Measurements from ENCODE around the gene BOD1.

BOD1 gene

DNA sequence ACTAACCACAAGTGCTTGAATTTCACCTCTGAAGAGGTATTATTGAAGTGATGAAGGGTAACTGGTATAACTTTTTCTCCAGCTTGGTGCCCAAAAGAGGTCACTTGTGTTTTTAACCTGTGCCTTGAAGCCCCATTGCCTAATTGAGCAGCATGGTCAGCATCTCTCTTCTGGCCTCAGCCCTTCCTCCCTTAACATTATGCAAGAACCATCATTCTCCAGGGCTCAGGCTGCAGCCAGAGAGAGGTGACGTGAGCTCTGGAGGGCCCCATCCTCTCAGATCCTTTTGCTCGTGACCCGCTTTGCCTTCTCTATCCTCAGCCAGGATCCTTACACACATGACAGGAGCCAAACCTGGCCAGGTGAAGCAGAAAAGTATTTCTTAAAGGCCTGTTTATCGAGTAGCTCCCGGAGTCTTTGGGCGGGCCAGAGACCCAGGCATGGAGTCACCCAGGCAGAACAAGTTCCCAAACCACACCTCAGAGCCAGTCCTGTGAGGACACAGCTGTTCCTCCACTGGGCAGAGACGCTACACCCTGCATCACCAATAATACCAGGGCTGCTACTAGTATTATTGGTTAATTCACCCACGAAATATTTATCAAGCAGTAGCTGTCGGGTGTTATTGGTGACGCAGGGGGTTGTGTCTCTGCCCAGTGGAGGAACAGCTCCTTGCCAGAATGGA lies 29.6 kb upstream of the BOD1 start:
- Histone ChIP-seq H3K9ac (ENCODE audit: insufficient read length, low read depth) (no peak overlapping the region), H3K4me3 (ENCODE audit: insufficient read length, low read depth) (no peak overlapping the region), H3K9me3 (ENCODE audit: insufficient read depth, low read length) (no peaks in the 10 kb centered on the region), H3K36me3 (ENCODE audit: insufficient read depth, insufficient read length, low read length) (no peaks in the 10 kb centered on the region), H3K27me3 (ENCODE audit: insufficient read depth, insufficient read length) (no peaks in the 10 kb centered on the region), H3K4me1 (ENCODE audit: insufficient read depth, insufficient read length) (peaks cover 14% of the 10 kb centered on the region)
- DNase-seq (ENCODE audit: low read depth, low spot score): no peak
- TF ChIP-seq SUZ12 (IDR thresholded peaks at IDR 0.05; ENCODE audit: extremely low read depth, insufficient read depth, insufficient read length) (no peak), YY1 (IDR thresholded peaks at IDR 0.05; ENCODE audit: insufficient read depth, insufficient read length) (no peak), ZNF274 (IDR thresholded peaks at IDR 0.05; ENCODE audit: low read depth, low read length) (no peak)

DNA sequence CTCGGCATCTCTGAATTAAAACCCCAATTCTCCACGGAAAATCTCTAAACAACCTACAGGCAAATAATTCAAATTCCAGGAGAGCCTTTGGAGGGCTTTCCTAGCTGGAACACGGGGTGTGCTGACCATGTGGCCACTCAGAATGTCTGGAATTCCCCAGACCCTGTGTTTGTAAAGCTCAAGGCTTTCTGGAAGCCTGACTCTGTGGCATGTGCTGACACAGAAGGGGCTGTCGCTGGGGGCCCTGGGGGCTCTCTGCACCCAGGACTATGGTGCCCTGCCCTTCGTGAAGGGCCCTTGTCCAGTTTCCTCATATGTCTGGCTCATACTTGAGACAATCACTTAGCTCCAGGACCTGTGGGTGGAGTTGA lies 29.0 kb upstream of the BOD1 start:
- no peak overlapping the region for H3K4me3 ChIP-seq (ENCODE audit: insufficient read length, low read depth)
- H3K4me1 ChIP-seq (ENCODE audit: insufficient read depth, insufficient read length): peaks cover 16% of the 10 kb centered on the region
- no peaks in the 10 kb centered on the region for H3K36me3 ChIP-seq (ENCODE audit: insufficient read depth, insufficient read length, low read length)
- H3K27me3 ChIP-seq (ENCODE audit: insufficient read depth, insufficient read length): no peaks in the 10 kb centered on the region
- DNase-seq (ENCODE audit: low read depth, low spot score): peak; percentile 44
- TF ChIP-seq SUZ12 (IDR thresholded peaks at IDR 0.05; ENCODE audit: extremely low read depth, insufficient read depth, insufficient read length) (no peak), ZNF274 (IDR thresholded peaks at IDR 0.05; ENCODE audit: low read depth, low read length) (no peak), YY1 (IDR thresholded peaks at IDR 0.05; ENCODE audit: insufficient read depth, insufficient read length) (no peak)
- no peak overlapping the region for H3K9ac ChIP-seq (ENCODE audit: insufficient read length, low read depth)
- no peaks in the 10 kb centered on the region for H3K9me3 ChIP-seq (ENCODE audit: insufficient read depth, low read length)

DNA sequence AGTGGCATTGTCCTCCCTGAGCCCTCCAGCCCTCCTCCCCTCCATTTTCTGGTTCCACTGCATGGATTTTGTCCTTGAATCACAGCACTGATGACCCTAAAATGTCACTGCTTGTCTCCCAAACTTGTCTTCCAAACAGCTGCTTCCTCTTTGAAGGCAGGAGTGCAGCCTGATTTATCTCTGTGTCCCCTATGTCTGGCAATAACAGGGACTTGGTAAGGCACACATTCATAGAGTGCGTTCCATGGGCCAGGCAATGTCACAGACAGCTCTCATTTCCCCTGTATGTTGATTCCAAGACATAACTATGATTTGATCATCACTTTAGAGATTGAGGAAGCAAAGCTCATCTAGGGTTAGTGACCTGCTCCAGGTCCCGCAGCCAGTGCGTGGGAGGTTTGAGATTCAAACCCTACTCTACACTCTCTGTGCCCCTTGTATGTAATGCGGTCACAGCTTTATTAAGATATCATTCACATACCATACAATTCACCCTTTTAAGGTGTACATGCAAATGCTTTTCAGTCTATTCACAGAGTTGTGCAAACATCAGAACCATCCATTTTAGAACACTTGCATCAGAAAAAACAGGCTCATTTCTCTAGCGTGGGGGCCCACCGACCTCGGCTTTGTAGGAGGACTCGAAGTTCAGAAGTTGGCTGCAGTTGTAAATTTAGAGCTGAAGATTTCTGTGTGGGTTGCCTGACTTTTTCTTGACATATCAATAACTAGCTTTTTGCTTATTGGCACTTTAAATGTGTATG lies 28.4 kb upstream of the BOD1 start:
- Histone ChIP-seq H3K9ac (ENCODE audit: insufficient read length, low read depth) (no peak overlapping the region), H3K4me1 (ENCODE audit: insufficient read depth, insufficient read length) (peaks cover 16% of the 10 kb centered on the region), H3K27me3 (ENCODE audit: insufficient read depth, insufficient read length) (no peaks in the 10 kb centered on the region), H3K9me3 (ENCODE audit: insufficient read depth, low read length) (no peaks in the 10 kb centered on the region), H3K4me3 (ENCODE audit: insufficient read length, low read depth) (no peak overlapping the region), H3K36me3 (ENCODE audit: insufficient read depth, insufficient read length, low read length) (no peaks in the 10 kb centered on the region)
- no peak for DNase-seq (ENCODE audit: low read depth, low spot score)
- no peak for TF ChIP-seq ZNF274 (IDR thresholded peaks at IDR 0.05; ENCODE audit: low read depth, low read length)
- no peak for TF ChIP-seq SUZ12 (IDR thresholded peaks at IDR 0.05; ENCODE audit: extremely low read depth, insufficient read depth, insufficient read length)
- no peak for TF ChIP-seq YY1 (IDR thresholded peaks at IDR 0.05; ENCODE audit: insufficient read depth, insufficient read length)

DNA sequence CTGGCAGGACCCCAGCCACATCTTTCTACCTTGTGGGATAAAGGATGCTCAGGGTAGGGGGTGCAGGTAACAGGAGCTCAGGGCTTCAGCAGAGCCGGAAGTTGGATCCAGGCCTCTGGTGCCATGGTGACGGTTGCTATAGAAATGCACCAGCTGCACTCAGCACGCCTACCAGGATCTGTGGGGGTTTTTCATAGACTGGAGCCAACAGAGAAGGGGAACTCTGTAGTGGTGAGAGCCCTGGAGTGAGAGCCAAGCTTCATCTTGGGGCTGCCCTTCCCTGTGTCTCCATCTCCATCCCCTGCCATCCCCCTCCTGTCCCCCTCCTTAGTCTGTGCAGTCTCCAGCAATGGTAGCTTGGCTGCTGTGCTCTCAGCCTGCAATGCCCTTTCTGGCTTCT lies 27.5 kb upstream of the BOD1 start:
- H3K27me3 ChIP-seq (ENCODE audit: insufficient read depth, insufficient read length): no peaks in the 10 kb centered on the region
- TF ChIP-seq YY1 (IDR thresholded peaks at IDR 0.05; ENCODE audit: insufficient read depth, insufficient read length): no peak
- DNase-seq (ENCODE audit: low read depth, low spot score): peak; percentile 48
- H3K4me3 ChIP-seq (ENCODE audit: insufficient read length, low read depth): no peak overlapping the region
- peaks cover 16% of the 10 kb centered on the region for H3K4me1 ChIP-seq (ENCODE audit: insufficient read depth, insufficient read length)
- no peak overlapping the region for H3K9ac ChIP-seq (ENCODE audit: insufficient read length, low read depth)
- no peaks in the 10 kb centered on the region for H3K9me3 ChIP-seq (ENCODE audit: insufficient read depth, low read length)
- no peaks in the 10 kb centered on the region for H3K36me3 ChIP-seq (ENCODE audit: insufficient read depth, insufficient read length, low read length)

DNA sequence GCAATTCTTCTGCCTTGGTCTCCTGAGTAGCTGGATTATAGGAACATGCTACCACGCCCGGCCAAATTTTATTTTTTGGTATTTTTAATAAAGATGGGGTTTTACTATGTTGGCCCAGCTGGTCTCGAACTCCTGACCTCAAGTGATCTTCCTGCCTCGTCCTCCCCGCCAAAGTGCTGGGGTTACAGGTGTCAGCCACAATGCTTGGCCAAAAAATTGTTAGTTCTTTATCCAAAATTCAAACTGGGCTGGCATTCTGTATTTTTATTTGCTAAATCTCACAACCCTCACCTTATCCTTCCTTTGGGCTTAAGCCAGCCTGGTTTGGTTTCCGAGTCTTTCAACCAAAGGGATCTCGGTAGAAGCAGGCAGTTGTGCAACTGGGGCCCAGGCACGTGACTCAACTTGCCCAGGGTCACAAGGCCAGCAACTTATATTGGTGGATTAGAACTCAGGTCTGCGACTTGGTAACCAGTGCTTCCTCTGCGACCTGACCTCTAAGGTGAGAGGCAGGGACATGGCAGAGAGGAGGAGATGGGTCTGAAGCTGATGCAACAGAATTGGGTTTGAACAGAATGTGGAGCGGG lies 26.5 kb upstream of the BOD1 start:
- no peak overlapping the region for H3K9ac ChIP-seq (ENCODE audit: insufficient read length, low read depth)
- H3K36me3 ChIP-seq (ENCODE audit: insufficient read depth, insufficient read length, low read length): no peaks in the 10 kb centered on the region
- TF ChIP-seq SUZ12 (IDR thresholded peaks at IDR 0.05; ENCODE audit: extremely low read depth, insufficient read depth, insufficient read length) (no peak), YY1 (IDR thresholded peaks at IDR 0.05; ENCODE audit: insufficient read depth, insufficient read length) (no peak), ZNF274 (IDR thresholded peaks at IDR 0.05; ENCODE audit: low read depth, low read length) (no peak)
- H3K27me3 ChIP-seq (ENCODE audit: insufficient read depth, insufficient read length): no peaks in the 10 kb centered on the region
- no peak for DNase-seq (ENCODE audit: low read depth, low spot score)
- peaks cover 16% of the 10 kb centered on the region for H3K4me1 ChIP-seq (ENCODE audit: insufficient read depth, insufficient read length)
- no peak overlapping the region for H3K4me3 ChIP-seq (ENCODE audit: insufficient read length, low read depth)
- H3K9me3 ChIP-seq (ENCODE audit: insufficient read depth, low read length): no peaks in the 10 kb centered on the region

DNA sequence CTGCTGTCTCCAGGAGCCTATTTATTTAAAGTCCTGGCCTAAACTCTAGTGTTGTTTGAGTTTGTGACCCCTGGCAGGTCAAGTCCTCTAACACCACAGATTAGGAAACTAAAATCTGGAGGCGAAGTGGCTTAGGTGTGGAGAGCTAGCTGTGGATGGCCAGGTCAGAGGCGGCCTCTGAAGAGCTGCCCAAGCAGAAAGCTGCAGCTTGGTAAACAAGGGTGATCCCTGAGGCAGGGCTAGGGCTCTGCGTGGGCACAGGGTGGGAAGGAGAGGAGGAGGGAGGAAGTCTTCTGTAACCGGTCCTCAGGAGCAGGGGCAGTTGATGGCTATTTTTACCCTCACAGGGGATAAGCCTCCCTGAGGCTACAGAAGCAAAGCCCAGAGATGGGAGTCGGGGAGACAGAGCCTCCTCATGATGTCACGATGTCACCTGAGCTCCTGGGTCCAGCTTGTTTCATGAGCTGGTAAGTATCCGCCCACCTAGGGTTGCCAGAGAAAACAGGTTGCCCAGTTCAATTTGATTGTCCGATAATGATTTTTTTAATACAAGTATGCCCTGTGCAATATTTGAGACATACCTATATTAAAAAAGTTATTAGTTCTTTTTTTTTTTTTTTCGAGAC lies 25.9 kb upstream of the BOD1 start:
- Histone ChIP-seq H3K36me3 (ENCODE audit: insufficient read depth, insufficient read length, low read length) (no peaks in the 10 kb centered on the region), H3K4me3 (ENCODE audit: insufficient read length, low read depth) (no peak overlapping the region), H3K4me1 (ENCODE audit: insufficient read depth, insufficient read length) (peaks cover 16% of the 10 kb centered on the region), H3K9me3 (ENCODE audit: insufficient read depth, low read length) (no peaks in the 10 kb centered on the region), H3K27me3 (ENCODE audit: insufficient read depth, insufficient read length) (no peaks in the 10 kb centered on the region), H3K9ac (ENCODE audit: insufficient read length, low read depth) (no peak overlapping the region)
- DNase-seq (ENCODE audit: low read depth, low spot score): no peak
- no peak for TF ChIP-seq YY1 (IDR thresholded peaks at IDR 0.05; ENCODE audit: insufficient read depth, insufficient read length)
- no peak for TF ChIP-seq ZNF274 (IDR thresholded peaks at IDR 0.05; ENCODE audit: low read depth, low read length)
- TF ChIP-seq SUZ12 (IDR thresholded peaks at IDR 0.05; ENCODE audit: extremely low read depth, insufficient read depth, insufficient read length): no peak
